IMR-90 (cell line): Measurements from ENCODE around the gene TMTC2. TPM values are rescaled to one million over a fixed set of nuclear protein-coding genes. Genes with fewer than 3 reads are reported as not detected.

Experiments used
- ATAC-seq: fragments of 200-7000 bp; cut with Tn5 transposase; 2 replicates; pipeline ENCODE4 v1.9.1; 2020; ENCODE audit warnings: low read depth, mild to moderate bottlenecking, moderate library complexity
- BruUV-seq: library from RNA; stranded (reverse); fragments of 400-500 nt; replicated peaks from 2 replicates; lab custom pipeline; 2021; lab: Mats Ljungman, UMichigan
- CTCF ChIA-PET: fragments of 300-600 bp; formaldehyde crosslinking; extraction: SDS; loops from one replicate; lab custom pipeline; 2021; ENCODE audit warnings: antibody characterized with exemption; lab: Yijun Ruan, JAX
- POLR2A ChIA-PET: fragments of 300-600 bp; sonication (Branson Sonifier 250); formaldehyde crosslinking; loops from one replicate; lab custom pipeline; 2022; ENCODE audit warnings: antibody characterized with exemption; ENCODE audit not compliant: unreplicated experiment; lab: Charles Lee
- DNase-seq: peaks from one replicate; pipeline ENCODE4 v3.0.0; 2013
- H2AFZ ChIP-seq: replicated peaks from 2 replicates; pipeline ENCODE3; 2013; ENCODE audit warnings: low read length, mild to moderate bottlenecking; ENCODE audit not compliant: poor library complexity
- H2AK5ac ChIP-seq: 2 replicates; pipeline ENCODE4 v1.6.1; 2013; ENCODE audit warnings: low read depth, low read length, inconsistent platforms
- H2AK9ac ChIP-seq: replicated peaks from 2 replicates; pipeline ENCODE3; 2013; ENCODE audit warnings: mild to moderate bottlenecking, low read depth, low read length, moderate library complexity; ENCODE audit not compliant: poor library complexity
- H2BK120ac ChIP-seq: 2 replicates; pipeline ENCODE4 v1.6.1; 2013; ENCODE audit warnings: low read depth, low read length, inconsistent platforms
- H2BK15ac ChIP-seq: 3 replicates; pipeline ENCODE4 v1.6.1; 2013; ENCODE audit warnings: low read depth, low read length, inconsistent platforms
- H2BK20ac ChIP-seq: 2 replicates; pipeline ENCODE4 v1.6.1; 2013; ENCODE audit warnings: low read depth, mild to moderate bottlenecking, inconsistent platforms, low read length, moderate library complexity
- H2BK5ac ChIP-seq: 2 replicates; pipeline ENCODE4 v1.6.1; 2013; ENCODE audit warnings: mild to moderate bottlenecking, low read depth, low read length, inconsistent platforms; ENCODE audit not compliant: poor library complexity, severe bottlenecking
- H3K14ac ChIP-seq: replicated peaks from 2 replicates; pipeline ENCODE4 v1.6.1; 2013; ENCODE audit warnings: low read depth, low read length, inconsistent platforms
- H3K18ac ChIP-seq: 2 replicates; pipeline ENCODE4 v1.6.1; 2013; ENCODE audit warnings: low read depth, low read length, control low read depth
- H3K23ac ChIP-seq: 2 replicates; pipeline ENCODE4 v1.6.1; 2013; ENCODE audit warnings: low read depth, low read length, inconsistent platforms
- H3K27ac ChIP-seq: 2 replicates; pipeline ENCODE4 v1.5.1; 2013; ENCODE audit warnings: mild to moderate bottlenecking, control low read depth, low read length; ENCODE audit not compliant: insufficient read depth
- H3K27me3 ChIP-seq: 2 replicates; pipeline ENCODE4 v1.6.1; 2013; ENCODE audit warnings: low read length; ENCODE audit not compliant: control insufficient read depth, insufficient read depth
- H3K36me3 ChIP-seq: 2 replicates; pipeline ENCODE4 v1.6.1; 2013; ENCODE audit warnings: low read length, mixed read lengths; ENCODE audit not compliant: control insufficient read depth, insufficient read depth
- H3K4ac ChIP-seq: 2 replicates; pipeline ENCODE4 v1.6.1; 2013; ENCODE audit warnings: low read depth, low read length, inconsistent platforms
- H3K4me1 ChIP-seq: 2 replicates; pipeline ENCODE4 v1.6.1; 2013; ENCODE audit warnings: low read length, mixed read lengths; ENCODE audit not compliant: control insufficient read depth, insufficient read depth
- H3K4me2 ChIP-seq: 2 replicates; pipeline ENCODE4 v1.6.1; 2013; ENCODE audit warnings: low read depth, mild to moderate bottlenecking, control low read depth, low read length, moderate library complexity
- H3K4me3 ChIP-seq: 2 replicates; pipeline ENCODE4 v1.5.1; 2013; ENCODE audit warnings: low read depth, mild to moderate bottlenecking, control low read depth, low read length, moderate library complexity; ENCODE audit not compliant: insufficient read depth
- H3K56ac ChIP-seq: 2 replicates; pipeline ENCODE4 v1.6.1; 2013; ENCODE audit warnings: low read length, inconsistent platforms; ENCODE audit not compliant: insufficient read depth; ENCODE audit errors: extremely low read depth
- H3K79me1 ChIP-seq, 2 experiments: 2 replicates each; pipeline ENCODE4 v1.6.1; 2013; ENCODE audit warnings: low read length in 2 of 2, inconsistent platforms in 1 of 2, low read depth in 1 of 2
- H3K9ac ChIP-seq: 2 replicates; pipeline ENCODE4 v1.6.1; 2013; ENCODE audit warnings: low read depth, low read length, control low read depth
- H3K9me1 ChIP-seq: 2 replicates; pipeline ENCODE4 v1.6.1; 2013; ENCODE audit warnings: low read length, inconsistent platforms; ENCODE audit not compliant: insufficient read depth
- H3K9me3 ChIP-seq: 2 replicates; pipeline ENCODE4 v1.6.1; 2013; ENCODE audit warnings: low read length; ENCODE audit not compliant: control insufficient read depth, insufficient read depth
- H4K20me1 ChIP-seq: 2 replicates; pipeline ENCODE4 v1.6.1; 2013; ENCODE audit warnings: low read length, inconsistent platforms; ENCODE audit not compliant: insufficient read depth
- H4K5ac ChIP-seq: 2 replicates; pipeline ENCODE4 v1.6.1; 2013; ENCODE audit warnings: mild to moderate bottlenecking, low read depth, low read length, control low read depth
- H4K8ac ChIP-seq, 2 experiments: 2 replicates each; pipeline ENCODE4 v1.6.1; 2013; ENCODE audit warnings: low read depth in 2 of 2, low read length in 2 of 2, control low read depth in 1 of 2, inconsistent platforms in 1 of 2
- H4K91ac ChIP-seq: 2 replicates; pipeline ENCODE4 v1.6.1; 2013; ENCODE audit warnings: low read depth, low read length, inconsistent platforms; ENCODE audit not compliant: insufficient read depth
- BHLHE40 ChIP-seq: fragments of 150-350 bp; IDR thresholded peaks from 2 replicates; pipeline ENCODE4 v1.6.1; 2016; ENCODE audit warnings: mild to moderate bottlenecking, low read depth, low read length
- CEBPB ChIP-seq: IDR thresholded peaks from 2 replicates; pipeline ENCODE4 v1.6.1; 2012; ENCODE audit warnings: low read depth, low read length, improper control_type of control experiment
- CHD1 ChIP-seq: IDR thresholded peaks from 2 replicates; pipeline ENCODE4 v1.6.1; 2012; ENCODE audit warnings: low read depth, low read length, improper control_type of control experiment
- CTCF ChIP-seq: conservative IDR thresholded peaks from 2 replicates; pipeline ENCODE4 v1.5.1; 2012; ENCODE audit warnings: mild to moderate bottlenecking, low read depth, low read length, improper control_type of control experiment
- ELK1 ChIP-seq: fragments of 150-350 bp; IDR thresholded peaks from 2 replicates; pipeline ENCODE4 v1.6.1; 2016; ENCODE audit warnings: low read depth, mild to moderate bottlenecking, low read length, moderate library complexity, borderline replicate concordance
- FOS ChIP-seq: fragments of 150-350 bp; IDR thresholded peaks from 2 replicates; pipeline ENCODE4 v1.6.1; 2016; ENCODE audit warnings: low read depth, low read length
- MAFK ChIP-seq: IDR thresholded peaks from 2 replicates; pipeline ENCODE4 v1.6.1; 2012; ENCODE audit warnings: low read depth, low read length, improper control_type of control experiment
- MAZ ChIP-seq: IDR thresholded peaks from 2 replicates; pipeline ENCODE4 v1.6.1; 2012; ENCODE audit warnings: low read depth, mild to moderate bottlenecking, low read length, improper control_type of control experiment, moderate library complexity, borderline replicate concordance
- MXI1 ChIP-seq: IDR thresholded peaks from 2 replicates; pipeline ENCODE4 v1.6.1; 2012; ENCODE audit warnings: low read depth, mild to moderate bottlenecking, low read length, moderate library complexity, borderline replicate concordance
- NFE2L2 ChIP-seq: fragments of 150-350 bp; IDR thresholded peaks from 2 replicates; pipeline ENCODE4 v1.6.1; 2016; ENCODE audit warnings: low read depth, mild to moderate bottlenecking, low read length
- POLR2A ChIP-seq: IDR thresholded peaks from 2 replicates; pipeline ENCODE4 v1.6.1; 2012; ENCODE audit warnings: mild to moderate bottlenecking, low read depth, low read length
- RAD21 ChIP-seq: IDR thresholded peaks from 2 replicates; pipeline ENCODE4 v1.6.1; 2012; ENCODE audit warnings: low read length, improper control_type of control experiment
- RCOR1 ChIP-seq: IDR thresholded peaks from 2 replicates; pipeline ENCODE4 v1.6.1; 2012; ENCODE audit warnings: mild to moderate bottlenecking, low read length, improper control_type of control experiment; ENCODE audit not compliant: insufficient replicate concordance
- RFX5 ChIP-seq: IDR thresholded peaks from 2 replicates; pipeline ENCODE4 v1.8.0; 2012; ENCODE audit warnings: low read depth, mild to moderate bottlenecking, low read length, moderate library complexity
- SMC3 ChIP-seq: fragments of 150-350 bp; IDR thresholded peaks from 2 replicates; pipeline ENCODE4 v1.6.1; 2016; ENCODE audit warnings: low read depth, mild to moderate bottlenecking, antibody characterized with exemption, low read length, moderate library complexity
- USF2 ChIP-seq: fragments of 150-350 bp; IDR thresholded peaks from 2 replicates; pipeline ENCODE4 v1.6.1; 2017; ENCODE audit warnings: mild to moderate bottlenecking, antibody characterized with exemption, low read length, low read depth
- dilution Hi-C: fragments of 300-500 bp; cut with HindIII; formaldehyde crosslinking; loops from one replicate; pipeline ENCODE4 v1.14.3; 2018; ENCODE audit warnings: low sequenced_read_pairs; ENCODE audit not compliant: unreplicated experiment
- in situ Hi-C: fragments of 300-500 bp; cut with MboI; formaldehyde crosslinking; loops from 3 replicates; pipeline ENCODE4 v1.14.3; 2019; ENCODE audit warnings: low sequenced_read_pairs, inconsistent platforms, mixed read lengths
- intact Hi-C: fragments of 100-400 bp; cut with micrococcal nuclease; formaldehyde crosslinking; loops from 2 replicates; pipeline ENCODE4 v1.10.0; 2022
- polyA plus RNA-seq, 3 experiments: library from polyadenylated mRNA; depleted of rRNA; stranded (reverse); fragments of >200 nt; gene quantifications; 2 replicates each; pipeline ENCODE4 v1.2.3, GENCODE V29; 2012; ENCODE audit warnings: low replicate concordance in 1 of 3
- total RNA-seq: library from RNA; depleted of rRNA; stranded (reverse); fragments of >200 nt; gene quantifications from 2 replicates; pipeline ENCODE4 v1.2.3, GENCODE V29; 2012

Gene TMTC2
- total and polyA plus RNA-seq, 2 of the 4 experiments (the other 2 are of a cell fraction), result 0.56 to 1.4 TPM

- intact Hi-C loops, result no loop called here
- in situ Hi-C loops, result no loop called here
- no peak overlapping the region for H2BK15ac ChIP-seq
- H3K4ac ChIP-seq, result no peak overlapping the region
- no peaks in the 10 kb centered on the region for H3K79me1 ChIP-seq
- no peaks in the 10 kb centered on the region for H3K9me1 ChIP-seq
- POLR2A ChIA-PET, result no interaction called here
- no peak overlapping the region for H4K91ac ChIP-seq
- no peaks in the 10 kb centered on the region for H3K36me3 ChIP-seq
- H3K9me3 ChIP-seq, result no peaks in the 10 kb centered on the region
- no peak overlapping the region for H2BK5ac ChIP-seq
- no peak overlapping the region for H2AK5ac ChIP-seq
- CTCF ChIA-PET, result no interaction called here
- no peaks in the 10 kb centered on the region for H4K20me1 ChIP-seq
- no peaks in the 10 kb centered on the region for H3K4me1 ChIP-seq
- H3K4me2 ChIP-seq, result no peak overlapping the region
- no peak overlapping the region for H3K56ac ChIP-seq
- no peak overlapping the region for H2BK20ac ChIP-seq
- H4K8ac ChIP-seq, result no peak overlapping the region
- H4K5ac ChIP-seq, result no peak overlapping the region
- H2BK120ac ChIP-seq, result no peak overlapping the region
- no peak overlapping the region for H2AK9ac ChIP-seq
- H3K18ac ChIP-seq, result no peak overlapping the region
- H3K4me3 ChIP-seq, result no peak overlapping the region
- no TSS peak for BruUV-seq
- DNase-seq (no peak), ATAC-seq (no peak)
- no peaks in the 10 kb centered on the region for H3K27me3 ChIP-seq
- no peak overlapping the region for H3K23ac ChIP-seq
- H3K9ac ChIP-seq, result no peak overlapping the region
- no peak overlapping the region for H3K14ac ChIP-seq
- dilution Hi-C loops, result no loop called here
- no peak overlapping the region for H2AFZ ChIP-seq
- no peak for TF ChIP-seq POLR2A
- no peak for TF ChIP-seq CTCF
- TF ChIP-seq RAD21, result no peak
- no peak for TF ChIP-seq MAFK
- TF ChIP-seq RCOR1, result no peak
- TF ChIP-seq SMC3, result no peak
- no peak for TF ChIP-seq MAZ
- no peak for TF ChIP-seq MXI1
- TF ChIP-seq CHD1, result no peak
- no peak for TF ChIP-seq USF2
- TF ChIP-seq NFE2L2, result no peak
- no peak for TF ChIP-seq CEBPB
- TF ChIP-seq BHLHE40, result no peak
- no peak for TF ChIP-seq RFX5
- no peak for TF ChIP-seq FOS
- TF ChIP-seq ELK1, result no peak
- H3K27ac ChIP-seq, result no peak overlapping the region
These were observed 493.3 kb downstream of the TMTC2 start for GRCh38 chr12:83179999-83180398.
